Thyroid gland (tissue), 4 donors: ENCODE measurements around the gene OSBPL6. TPM values are rescaled to one million over a fixed set of nuclear protein-coding genes. Genes with fewer than 3 reads are reported as not detected.

ENCODE experiments used
- DNase-seq, 2 donors: peaks; one replicate each; pipeline ENCODE4 v3.0.0-alpha.2; 2019
- H3K27ac ChIP-seq, 3 donors: fragments of 200-600 bp; sonication (generic); 1 replicate in 2 of 3; 2 replicates in 1 of 3; pipeline ENCODE4 v1.5.1; 2016 to 2019; ENCODE audit warnings: mild to moderate bottlenecking in 1 of 3, moderate library complexity in 1 of 3
- H3K27me3 ChIP-seq: fragments of 200-600 bp; sonication (generic); one replicate; pipeline ENCODE4 v1.5.1; 2019
- H3K36me3 ChIP-seq, 2 donors: fragments of 200-600 bp; sonication (generic); one replicate each; pipeline ENCODE4 v1.5.1; 2016 to 2019
- H3K4me1 ChIP-seq, 2 donors: fragments of 200-600 bp; sonication (generic); one replicate each; pipeline ENCODE4 v1.5.1; 2017 to 2019
- H3K4me3 ChIP-seq, 3 donors: fragments of 200-600 bp; sonication (generic); replicated peaks in 1 of 3; 1 replicate in 2 of 3; 2 replicates in 1 of 3; pipeline ENCODE4 v1.5.1; 2016; ENCODE audit warnings: mild to moderate bottlenecking in 1 of 3
- H3K9me3 ChIP-seq: fragments of 200-600 bp; sonication (generic); one replicate; pipeline ENCODE4 v1.5.1; 2017
- CTCF ChIP-seq, 6 experiments: fragments of 200-600 bp in 3 of 6; fragments of 450-650 bp in 3 of 6; sonication (generic) in 3 of 6; IDR thresholded peaks; one replicate each; pipeline ENCODE4 v1.5.1; 2016 to 2019; ENCODE audit warnings: antibody characterized with exemption in 6 of 6, mild to moderate bottlenecking in 2 of 6, inconsistent platforms in 1 of 6, moderate library complexity in 1 of 6
- POLR2A ChIP-seq, 2 donors: fragments of 450-650 bp; IDR thresholded peaks; one replicate each; pipeline ENCODE4 v1.6.1; 2017; ENCODE audit warnings: antibody characterized with exemption in 2 of 2, mild to moderate bottlenecking in 2 of 2, moderate library complexity in 1 of 2
- WGBS, 2 donors: methylation state at CpG; one replicate each; pipeline ENCODE4 v1.1.5; 2017; 5-methylcytosine and 5-hydroxymethylcytosine counted together
- intact Hi-C: fragments of 100-400 bp; cut with DNase I; formaldehyde crosslinking; loops from one replicate; pipeline ENCODE4 v1.15.1; 2023
- total RNA-seq, 4 donors: library from RNA; depleted of rRNA; stranded (reverse); fragments of >200 nt; gene quantifications; one replicate each; pipeline ENCODE4 v1.2.3, GENCODE V29; 2016

The OSBPL6 gene
- total RNA-seq, 4 donors from 2014 or later, result 2.1 to 5.3 (median 3.2) TPM

GRCh38 chr2:178383718-178384117 is 189.4 kb downstream of the OSBPL6 start:
- H3K36me3 ChIP-seq, result no peaks in the 10 kb centered on the region
- H3K4me3 ChIP-seq, result no peak overlapping the region
- TF ChIP-seq CTCF (IDR thresholded peaks at IDR 0.05) (no peak), POLR2A (IDR thresholded peaks at IDR 0.05) (no peak)
- H3K27ac ChIP-seq, result no peak overlapping the region
- H3K9me3 ChIP-seq, result no peaks in the 10 kb centered on the region
- no peaks in the 10 kb centered on the region for H3K27me3 ChIP-seq
- intact Hi-C loops, result no loop called here
- H3K4me1 ChIP-seq, result no peaks in the 10 kb centered on the region
- WGBS, 2 donors, result 92% methylated on average over 5 of the region's 5 CpGs
- DNase-seq, result no peak

- H3K27me3 ChIP-seq, result no peaks in the 10 kb centered on the region
- no peak overlapping the region for H3K4me3 ChIP-seq
- no peak for TF ChIP-seq CTCF (IDR thresholded peaks at IDR 0.05)
- no peak for TF ChIP-seq POLR2A (IDR thresholded peaks at IDR 0.05)
- no peaks in the 10 kb centered on the region for H3K4me1 ChIP-seq
- no peaks in the 10 kb centered on the region for H3K36me3 ChIP-seq
- H3K27ac ChIP-seq, result no peak overlapping the region
- H3K9me3 ChIP-seq, result no peaks in the 10 kb centered on the region
- intact Hi-C loops, result no loop called here
- WGBS, 2 donors, result 75 to 83% methylated on average over 4 of the region's 4 CpGs
- no peak for DNase-seq
Observed at GRCh38 chr2:178385595-178386148, 191.4 kb downstream of the OSBPL6 start.

- TF ChIP-seq POLR2A (IDR thresholded peaks at IDR 0.05), result no peak
- TF ChIP-seq CTCF (IDR thresholded peaks at IDR 0.05), result no peak
- Histone ChIP-seq H3K4me3 (no peak overlapping the region), H3K27me3 (no peaks in the 10 kb centered on the region), H3K4me1 (no peaks in the 10 kb centered on the region), H3K27ac (no peak overlapping the region), H3K9me3 (no peaks in the 10 kb centered on the region), H3K36me3 (no peaks in the 10 kb centered on the region)
- intact Hi-C loops, result no loop called here
- no peak for DNase-seq
- 73 to 76% methylated on average over 1 of the region's 1 CpG for WGBS, 2 donors
Observed at GRCh38 chr2:178386986-178387597, 192.8 kb downstream of the OSBPL6 start.

- no peaks in the 10 kb centered on the region for H3K9me3 ChIP-seq
- no peak overlapping the region for H3K4me3 ChIP-seq
- DNase-seq, result no peak
- no peaks in the 10 kb centered on the region for H3K27me3 ChIP-seq
- no peak overlapping the region for H3K27ac ChIP-seq
- intact Hi-C loops, result no loop called here
- TF ChIP-seq POLR2A (IDR thresholded peaks at IDR 0.05) (no peak), CTCF (IDR thresholded peaks at IDR 0.05) (no peak)
- H3K4me1 ChIP-seq, result no peaks in the 10 kb centered on the region
- WGBS, 2 donors, result 87 to 90% methylated on average over 7 of the region's 7 CpGs
- no peaks in the 10 kb centered on the region for H3K36me3 ChIP-seq
Observed at GRCh38 chr2:178388287-178388686, 194.0 kb downstream of the OSBPL6 start.

GRCh38 chr2:178391701-178392100 is 197.4 kb downstream of the OSBPL6 start:
- intact Hi-C loops, result no loop called here
- no peaks in the 10 kb centered on the region for H3K9me3 ChIP-seq
- H3K4me3 ChIP-seq, result no peak overlapping the region
- no peak for TF ChIP-seq CTCF (IDR thresholded peaks at IDR 0.05)
- H3K27ac ChIP-seq, result no peak overlapping the region
- no peaks in the 10 kb centered on the region for H3K27me3 ChIP-seq
- no peaks in the 10 kb centered on the region for H3K36me3 ChIP-seq
- H3K4me1 ChIP-seq, result no peaks in the 10 kb centered on the region
- DNase-seq, result no peak
- WGBS, 2 donors, result 94 to 96% methylated on average over 4 of the region's 4 CpGs
